Neural crest cell (in vitro differentiated cells): Measurements from ENCODE around the gene TIMD4. TPM values are rescaled to one million over a fixed set of nuclear protein-coding genes. Genes with fewer than 3 reads are reported as not detected.
A peak's percentile ranks its signal among the peaks of the same experiment; 100 is the strongest.

Experiments used
- DNase-seq: peaks from one replicate; pipeline ENCODE4 v3.0.0; 2021; ENCODE audit warnings: low read depth, mixed read lengths, low spot score
- H3K27ac Mint-ChIP-seq: one replicate; pipeline ENCODE4 v1.8.0; 2021; ENCODE audit warnings: mild to moderate bottlenecking, mixed read lengths; ENCODE audit not compliant: unreplicated experiment
- H3K27me3 Mint-ChIP-seq: 2 replicates; pipeline ENCODE4 v1.8.0; 2021; ENCODE audit warnings: low read depth, mild to moderate bottlenecking, mixed read lengths
- H3K36me3 Mint-ChIP-seq: 2 replicates; pipeline ENCODE4 v1.8.0; 2021; ENCODE audit warnings: low read depth, mild to moderate bottlenecking, mixed read lengths
- H3K4me1 Mint-ChIP-seq: 2 replicates; pipeline ENCODE4 v1.8.0; 2021; ENCODE audit warnings: mixed read lengths
- H3K4me3 Mint-ChIP-seq: one replicate; pipeline ENCODE4 v1.8.0; 2021; ENCODE audit warnings: mild to moderate bottlenecking, mixed read lengths
- H3K9me3 Mint-ChIP-seq: 2 replicates; pipeline ENCODE4 v1.8.0; 2021; ENCODE audit warnings: mixed read lengths
- CTCF ChIP-seq: fragments of 200-600 bp; sonication (generic); conservative IDR thresholded peaks from 2 replicates; pipeline ENCODE4 v1.5.0; 2021; ENCODE audit warnings: antibody characterized with exemption, mild to moderate bottlenecking
- long read RNA-seq: library from polyadenylated mRNA; unstranded; transcript quantifications from one replicate; pipeline ENCODE4 v2.0.0, GENCODE V29; 2020
- total RNA-seq: library from RNA; stranded (reverse); gene quantifications from 2 replicates; pipeline ENCODE4 v1.2.1, GENCODE V29; 2021

Gene TIMD4
- total RNA-seq = not detected in 2 replicates
- long read RNA-seq = 0 reads

GRCh38 chr5:156963125-156963524 lies at the start of gene TIMD4:
Gene TIMD4 (minus strand): TSS chr5:156963226. CDS start chr5:156963198, 28 bp downstream.
- no peaks in the 10 kb centered on the region for H3K4me1 Mint-ChIP-seq
- H3K27me3 Mint-ChIP-seq = no peaks in the 10 kb centered on the region
- DNase-seq = no peak
- no peak for TF ChIP-seq CTCF
- peaks cover 7% of the 10 kb centered on the region for H3K9me3 Mint-ChIP-seq
- no peak within 1 kb of the TSS for H3K4me3 Mint-ChIP-seq
- H3K36me3 Mint-ChIP-seq = no peaks in the 10 kb centered on the region
- H3K27ac Mint-ChIP-seq = no peak within 1 kb of the TSS

- no peak for TF ChIP-seq CTCF
- peak overlapping the region; percentile 39 for H3K27ac Mint-ChIP-seq
- no peaks in the 10 kb centered on the region for H3K36me3 Mint-ChIP-seq
- H3K4me1 Mint-ChIP-seq = no peaks in the 10 kb centered on the region
- H3K9me3 Mint-ChIP-seq = peaks cover 2% of the 10 kb centered on the region
- H3K27me3 Mint-ChIP-seq = no peaks in the 10 kb centered on the region
- DNase-seq = no peak
- H3K4me3 Mint-ChIP-seq = no peak overlapping the region
These were observed 43.2 kb upstream of the TIMD4 start for GRCh38 chr5:157006262-157006661.

GRCh38 chr5:157004893-157005551 lies 42.0 kb upstream of the TIMD4 start:
- Mint-ChIP-seq H3K4me1 (no peaks in the 10 kb centered on the region), H3K9me3 (peaks cover 3% of the 10 kb centered on the region), H3K27me3 (peaks cover 3% of the 10 kb centered on the region), H3K36me3 (no peaks in the 10 kb centered on the region), H3K4me3 (no peak overlapping the region), H3K27ac (no peak overlapping the region)
- DNase-seq = no peak
- no peak for TF ChIP-seq CTCF

- peaks cover 10% of the 10 kb centered on the region for H3K9me3 Mint-ChIP-seq
These were observed 28.7 kb upstream of the TIMD4 start for GRCh38 chr5:156991714-156992113.

GRCh38 chr5:156984064-156984463 lies 21.0 kb upstream of the TIMD4 start:
- no peaks in the 10 kb centered on the region for H3K36me3 Mint-ChIP-seq
- no peak overlapping the region for H3K4me3 Mint-ChIP-seq
- TF ChIP-seq CTCF = no peak
- peaks cover 4% of the 10 kb centered on the region for H3K9me3 Mint-ChIP-seq
- peaks cover 11% of the 10 kb centered on the region for H3K27me3 Mint-ChIP-seq
- no peaks in the 10 kb centered on the region for H3K4me1 Mint-ChIP-seq
- no peak overlapping the region for H3K27ac Mint-ChIP-seq
- no peak for DNase-seq

More at GRCh38 chr5:156991714-156992113, 28.7 kb upstream of the TIMD4 start:
- H3K36me3 Mint-ChIP-seq = no peaks in the 10 kb centered on the region
- no peak for DNase-seq
- no peak for TF ChIP-seq CTCF
- H3K4me3 Mint-ChIP-seq = no peak overlapping the region
- H3K27me3 Mint-ChIP-seq = peaks cover 8% of the 10 kb centered on the region
- H3K27ac Mint-ChIP-seq = no peak overlapping the region
- peaks cover 4% of the 10 kb centered on the region for H3K4me1 Mint-ChIP-seq
